Measurements from ENCODE around the gene TNFRSF1A. TPM values are rescaled to one million over a fixed set of nuclear protein-coding genes. Genes with fewer than 3 reads are reported as not detected.

The TNFRSF1A gene
- total and polyA plus RNA-seq, 2 of the 13 experiments (the other 11 are each of a cell fraction or from before 2014, with no cell fraction given), result 41.5 to 61.2 TPM

- TF ChIP-seq TARDBP (CRISPR knock-in tag; IDR thresholded peaks at IDR 0.05) (no peak), PAF1 (CRISPR knock-in tag; IDR thresholded peaks at IDR 0.05) (no peak), U2AF2 (IDR thresholded peaks at IDR 0.05; ENCODE audit: low read depth, low read length) (no peak), ZNF431 (CRISPR knock-in tag; IDR thresholded peaks at IDR 0.05; ENCODE audit: borderline replicate concordance, low read depth) (0 out of 2 replicates have a peak, but pooled peaks have one; percentile 15), ZNF20 (CRISPR knock-in tag; IDR thresholded peaks at IDR 0.05) (no peak), ZNF850 (CRISPR knock-in tag; conservative IDR thresholded peaks at IDR 0.05) (no peak), HOXA3 (CRISPR knock-in tag; IDR thresholded peaks at IDR 0.05) (0 out of 2 replicates have a peak, but pooled peaks have one; percentile 8), CENPT (CRISPR knock-in tag; IDR thresholded peaks at IDR 0.05; ENCODE audit: low read depth) (no peak), SPEN (CRISPR knock-in tag; IDR thresholded peaks at IDR 0.05; ENCODE audit: low read depth) (0 out of 2 replicates have a peak, but pooled peaks have one; percentile 26), GZF1 (CRISPR knock-in tag; IDR thresholded peaks at IDR 0.05) (no peak), BRD4 (CRISPR knock-in tag; IDR thresholded peaks at IDR 0.05) (no peak), TIGD3 (CRISPR knock-in tag; IDR thresholded peaks at IDR 0.05; ENCODE audit: borderline replicate concordance) (no peak), ATRX (CRISPR knock-in tag; IDR thresholded peaks at IDR 0.05; ENCODE audit: borderline replicate concordance) (no peak), ZNF644 (CRISPR knock-in tag; IDR thresholded peaks at IDR 0.05; ENCODE audit: low read depth) (no peak), MTERF4 (CRISPR knock-in tag; IDR thresholded peaks at IDR 0.05) (no peak), KDM2A (CRISPR knock-in tag; IDR thresholded peaks at IDR 0.05; ENCODE audit: borderline replicate concordance, low read depth) (no peak), DR1 (CRISPR knock-in tag; IDR thresholded peaks at IDR 0.05) (no peak)
- TF ChIP-seq, protein P1, sequence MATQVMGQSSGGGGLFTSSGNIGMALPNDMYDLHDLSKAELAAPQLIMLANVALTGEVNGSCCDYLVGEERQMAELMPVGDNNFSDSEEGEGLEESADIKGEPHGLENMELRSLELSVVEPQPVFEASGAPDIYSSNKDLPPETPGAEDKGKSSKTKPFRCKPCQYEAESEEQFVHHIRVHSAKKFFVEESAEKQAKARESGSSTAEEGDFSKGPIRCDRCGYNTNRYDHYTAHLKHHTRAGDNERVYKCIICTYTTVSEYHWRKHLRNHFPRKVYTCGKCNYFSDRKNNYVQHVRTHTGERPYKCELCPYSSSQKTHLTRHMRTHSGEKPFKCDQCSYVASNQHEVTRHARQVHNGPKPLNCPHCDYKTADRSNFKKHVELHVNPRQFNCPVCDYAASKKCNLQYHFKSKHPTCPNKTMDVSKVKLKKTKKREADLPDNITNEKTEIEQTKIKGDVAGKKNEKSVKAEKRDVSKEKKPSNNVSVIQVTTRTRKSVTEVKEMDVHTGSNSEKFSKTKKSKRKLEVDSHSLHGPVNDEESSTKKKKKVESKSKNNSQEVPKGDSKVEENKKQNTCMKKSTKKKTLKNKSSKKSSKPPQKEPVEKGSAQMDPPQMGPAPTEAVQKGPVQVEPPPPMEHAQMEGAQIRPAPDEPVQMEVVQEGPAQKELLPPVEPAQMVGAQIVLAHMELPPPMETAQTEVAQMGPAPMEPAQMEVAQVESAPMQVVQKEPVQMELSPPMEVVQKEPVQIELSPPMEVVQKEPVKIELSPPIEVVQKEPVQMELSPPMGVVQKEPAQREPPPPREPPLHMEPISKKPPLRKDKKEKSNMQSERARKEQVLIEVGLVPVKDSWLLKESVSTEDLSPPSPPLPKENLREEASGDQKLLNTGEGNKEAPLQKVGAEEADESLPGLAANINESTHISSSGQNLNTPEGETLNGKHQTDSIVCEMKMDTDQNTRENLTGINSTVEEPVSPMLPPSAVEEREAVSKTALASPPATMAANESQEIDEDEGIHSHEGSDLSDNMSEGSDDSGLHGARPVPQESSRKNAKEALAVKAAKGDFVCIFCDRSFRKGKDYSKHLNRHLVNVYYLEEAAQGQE (IDR thresholded peaks at IDR 0.05; ENCODE audit: borderline replicate concordance in 1 of 2, low read depth in 1 of 2, low read length in 2 of 2), result no peak
- TF ChIP-seq, protein P2, sequence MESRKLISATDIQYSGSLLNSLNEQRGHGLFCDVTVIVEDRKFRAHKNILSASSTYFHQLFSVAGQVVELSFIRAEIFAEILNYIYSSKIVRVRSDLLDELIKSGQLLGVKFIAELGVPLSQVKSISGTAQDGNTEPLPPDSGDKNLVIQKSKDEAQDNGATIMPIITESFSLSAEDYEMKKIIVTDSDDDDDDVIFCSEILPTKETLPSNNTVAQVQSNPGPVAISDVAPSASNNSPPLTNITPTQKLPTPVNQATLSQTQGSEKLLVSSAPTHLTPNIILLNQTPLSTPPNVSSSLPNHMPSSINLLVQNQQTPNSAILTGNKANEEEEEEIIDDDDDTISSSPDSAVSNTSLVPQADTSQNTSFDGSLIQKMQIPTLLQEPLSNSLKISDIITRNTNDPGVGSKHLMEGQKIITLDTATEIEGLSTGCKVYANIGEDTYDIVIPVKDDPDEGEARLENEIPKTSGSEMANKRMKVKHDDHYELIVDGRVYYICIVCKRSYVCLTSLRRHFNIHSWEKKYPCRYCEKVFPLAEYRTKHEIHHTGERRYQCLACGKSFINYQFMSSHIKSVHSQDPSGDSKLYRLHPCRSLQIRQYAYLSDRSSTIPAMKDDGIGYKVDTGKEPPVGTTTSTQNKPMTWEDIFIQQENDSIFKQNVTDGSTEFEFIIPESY (CRISPR knock-in tag; IDR thresholded peaks at IDR 0.05), result no peak
- TF ChIP-seq, protein P3, sequence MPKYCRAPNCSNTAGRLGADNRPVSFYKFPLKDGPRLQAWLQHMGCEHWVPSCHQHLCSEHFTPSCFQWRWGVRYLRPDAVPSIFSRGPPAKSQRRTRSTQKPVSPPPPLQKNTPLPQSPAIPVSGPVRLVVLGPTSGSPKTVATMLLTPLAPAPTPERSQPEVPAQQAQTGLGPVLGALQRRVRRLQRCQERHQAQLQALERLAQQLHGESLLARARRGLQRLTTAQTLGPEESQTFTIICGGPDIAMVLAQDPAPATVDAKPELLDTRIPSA (CRISPR knock-in tag; IDR thresholded peaks at IDR 0.05; ENCODE audit: borderline replicate concordance), result no peak
Measured at GRCh38 chr12:6279631-6280030, 62.2 kb downstream of the TNFRSF1A start (continued).
